HCT116 (cell line): ENCODE measurements around the gene CENATAC.

Source experiments
- CTCF ChIP-seq, 3 experiments: fragments of 200-600 bp in 1 of 3; sonication (generic) in 1 of 3; IDR thresholded peaks in 2 of 3; conservative IDR thresholded peaks in 1 of 3; 2 replicates each; pipeline ENCODE4 v1.5.1; 2012 to 2017; ENCODE audit warnings: low read depth in 2 of 3, low read length in 2 of 3, antibody characterized with exemption in 1 of 3, borderline replicate concordance in 1 of 3, control low read depth in 1 of 3, mild to moderate bottlenecking in 1 of 3, mixed read lengths in 1 of 3, mixed run types in 1 of 3, moderate library complexity in 1 of 3; ENCODE audit not compliant: insufficient read depth in 1 of 3
- EGR1 ChIP-seq: IDR thresholded peaks from 2 replicates; pipeline ENCODE4 v1.6.1; 2012; ENCODE audit warnings: low read depth
- EZH2 ChIP-seq: fragments of 200-600 bp; sonication (generic); IDR thresholded peaks from 2 replicates; pipeline ENCODE4 v1.6.1; 2017; ENCODE audit warnings: antibody characterized with exemption, mixed run types
- JUND ChIP-seq: IDR thresholded peaks from 2 replicates; pipeline ENCODE4 v1.6.1; 2012
- MAX ChIP-seq: IDR thresholded peaks from 2 replicates; pipeline ENCODE4 v1.6.1; 2012
- POLR2A ChIP-seq: IDR thresholded peaks from 2 replicates; pipeline ENCODE4 v1.7.0; 2011; ENCODE audit warnings: borderline replicate concordance; ENCODE audit not compliant: insufficient read depth, insufficient read length; ENCODE audit errors: extremely low read depth
- POLR2AphosphoS5 ChIP-seq: IDR thresholded peaks from 2 replicates; pipeline ENCODE4 v1.6.1; 2011; ENCODE audit warnings: mild to moderate bottlenecking, low read depth, low read length, moderate library complexity
- RAD21 ChIP-seq: IDR thresholded peaks from 2 replicates; pipeline ENCODE4 v1.6.1; 2012; ENCODE audit warnings: low read depth, mild to moderate bottlenecking
- REST ChIP-seq: IDR thresholded peaks from 2 replicates; pipeline ENCODE4 v1.6.1; 2012; ENCODE audit warnings: low read depth
- SP1 ChIP-seq: IDR thresholded peaks from 2 replicates; pipeline ENCODE4 v1.6.1; 2012; ENCODE audit warnings: low read depth
- TCF7L2 ChIP-seq: IDR thresholded peaks from 2 replicates; pipeline ENCODE4 v1.7.0; 2011; ENCODE audit warnings: borderline replicate concordance, inconsistent platforms; ENCODE audit not compliant: insufficient read depth, insufficient read length; ENCODE audit errors: extremely low read depth
- YY1 ChIP-seq: IDR thresholded peaks from 2 replicates; pipeline ENCODE4 v1.6.1; 2011; ENCODE audit warnings: low read length, low read depth, moderate library complexity, mild to moderate bottlenecking; ENCODE audit not compliant: insufficient replicate concordance; ENCODE audit errors: extremely low read depth
- ZNF274 ChIP-seq: fragments of 200-500 bp; sonication (Bioruptor generic); IDR thresholded peaks from 2 replicates; pipeline ENCODE4 v1.6.1; 2014; ENCODE audit warnings: mild to moderate bottlenecking, low read depth, low read length, inconsistent platforms

- TF ChIP-seq TCF7L2 (no peak), CTCF (IDR thresholded peaks at IDR 0.05 in 2 of 3, conservative IDR thresholded peaks at IDR 0.05 in 1 of 3; ENCODE audit: borderline replicate concordance in 1 of 3, insufficient read depth in 1 of 3, low read depth in 2 of 3, low read length in 2 of 3) (no peak), MAX (no peak), ZNF274 (no peak), REST (no peak), POLR2A (no peak), EGR1 (no peak), RAD21 (no peak), YY1 (no peak), JUND (no peak), SP1 (no peak), POLR2AphosphoS5 (no peak), EZH2 (no peak)
Observed at GRCh38 chr11:119034813-119035212, 36.9 kb downstream of the CENATAC start.
